ENCODE data around the gene ADGRF5.

ADGRF5 gene

GRCh38 chr6:46927066-46927465 is 5.3 kb upstream of the ADGRF5 start:
- no peak for DNase-seq

GRCh38 chr6:46926481-46926880 is 4.7 kb upstream of the ADGRF5 start:
- no peak for DNase-seq

GRCh38 chr6:46925563-46926253 is 4.0 kb upstream of the ADGRF5 start:
- DNase-seq, result no peak

DNA sequence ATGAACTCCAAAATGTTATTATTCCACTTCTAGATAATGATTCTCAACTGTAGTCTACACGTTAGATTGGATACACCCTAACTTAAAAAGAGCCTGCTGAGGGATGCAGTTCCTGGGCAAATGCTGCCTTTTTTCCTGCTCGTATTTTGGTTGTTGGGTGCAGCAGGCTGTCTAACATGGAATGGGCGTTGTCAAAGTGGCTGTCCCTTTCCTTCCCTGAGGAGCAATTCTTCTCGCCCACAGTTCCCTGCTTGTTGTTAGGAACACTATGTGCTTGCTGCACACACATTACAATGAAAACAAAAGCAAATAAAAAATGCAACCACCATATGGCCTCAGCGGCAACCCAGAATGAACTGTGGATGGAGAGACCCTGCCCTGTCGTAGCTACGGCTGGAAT is 1.7 kb upstream of the ADGRF5 start:
- DNase-seq, result no peak

GRCh38 chr6:46921059-46921458 is 679 bp downstream of the ADGRF5 start:
- no peak for DNase-seq

DNA sequence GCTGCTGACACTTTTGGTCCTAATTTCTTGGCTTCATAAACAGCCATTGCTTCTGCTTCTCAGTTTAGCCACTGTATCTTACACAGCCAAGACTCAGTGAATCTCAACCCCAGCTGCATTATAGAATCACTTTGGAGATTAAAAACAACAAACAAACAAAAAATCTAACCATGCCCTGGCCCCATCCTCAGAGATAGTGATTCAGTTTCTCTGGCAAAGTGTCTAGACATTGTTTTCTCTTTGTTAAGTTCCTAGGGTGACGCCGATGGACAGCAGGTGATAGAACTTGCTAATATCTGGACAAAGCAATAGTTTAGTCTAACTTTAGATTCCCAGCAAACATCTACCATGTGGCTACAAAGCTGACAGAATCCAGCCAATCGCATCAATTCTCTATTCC is 2.9 kb downstream of the ADGRF5 start:
- no peak for DNase-seq

GRCh38 chr6:46917002-46917545 is 4.7 kb downstream of the ADGRF5 start:
- DNase-seq, result no peak

- no peak for DNase-seq
Observed at GRCh38 chr6:46915866-46916265, 5.9 kb downstream of the ADGRF5 start.

GRCh38 chr6:46915380-46915779 is 6.4 kb downstream of the ADGRF5 start:
- DNase-seq, result no peak

- DNase-seq, result no peak
Observed at GRCh38 chr6:46914279-46914810, 7.4 kb downstream of the ADGRF5 start.

- DNase-seq, result no peak
Observed at GRCh38 chr6:46909371-46909770, 12.4 kb downstream of the ADGRF5 start.

- no peak for DNase-seq
Observed at GRCh38 chr6:46906776-46907175, 15.0 kb downstream of the ADGRF5 start.

DNA sequence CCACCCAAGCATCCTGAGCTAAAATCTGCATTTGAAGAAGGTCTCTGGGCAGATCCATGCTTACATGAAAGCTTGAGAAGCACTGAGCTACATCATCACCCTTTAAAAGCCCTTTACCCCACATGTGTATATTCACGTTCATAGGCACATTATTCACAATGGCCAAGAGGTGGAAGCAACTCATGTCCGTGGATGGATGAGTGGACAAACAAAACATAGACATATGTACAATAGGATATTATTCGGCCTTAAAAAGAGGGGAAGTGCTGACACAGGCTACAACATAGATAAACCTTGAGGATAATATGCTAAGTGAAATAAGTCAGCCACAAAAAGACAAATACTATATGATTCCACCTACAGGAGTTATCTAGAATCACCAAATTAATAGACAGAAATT is 17.6 kb downstream of the ADGRF5 start:
- no peak for DNase-seq

DNA sequence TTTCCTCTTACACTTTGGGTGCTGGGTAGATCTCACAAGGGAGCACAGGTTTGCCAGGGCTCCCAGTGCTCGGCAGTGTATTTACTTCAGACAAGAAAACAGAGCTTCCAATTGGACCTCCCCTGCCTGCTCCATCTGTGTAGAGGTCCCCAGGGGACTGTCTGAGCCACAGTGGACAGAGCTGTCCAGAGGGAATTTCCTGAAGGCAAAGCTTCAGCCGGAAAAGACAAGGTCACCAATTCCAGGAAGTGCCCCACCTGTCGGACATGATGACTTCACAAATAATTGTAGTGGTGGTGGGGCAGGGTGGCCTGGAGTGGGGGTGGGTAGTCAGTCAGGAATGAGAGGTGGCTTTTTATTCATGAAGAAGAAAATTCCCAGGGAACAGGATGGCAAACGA is 18.6 kb downstream of the ADGRF5 start:
- DNase-seq, result no peak

DNA sequence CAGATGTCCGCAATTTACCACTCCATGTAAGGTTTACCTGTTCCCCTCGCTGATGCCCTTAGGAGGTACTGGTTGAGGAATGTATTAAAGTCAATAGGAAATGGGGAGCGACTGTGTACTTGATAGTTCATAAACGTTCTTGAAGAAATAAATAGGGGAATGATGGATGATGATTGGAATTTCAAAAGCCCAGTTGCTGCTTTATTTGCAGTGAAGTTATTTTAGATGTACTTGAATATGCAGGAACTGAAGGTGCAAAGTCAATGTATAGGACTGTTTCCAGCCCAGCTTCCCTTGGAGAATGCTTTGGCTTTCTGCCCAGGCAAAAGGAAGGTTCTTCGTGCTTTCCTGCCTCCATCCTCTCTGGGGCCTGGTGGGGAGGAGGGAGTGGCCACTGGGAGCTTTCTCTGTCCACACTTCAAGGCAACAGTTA is 19.8 kb downstream of the ADGRF5 start:
- no peak for DNase-seq

DNA sequence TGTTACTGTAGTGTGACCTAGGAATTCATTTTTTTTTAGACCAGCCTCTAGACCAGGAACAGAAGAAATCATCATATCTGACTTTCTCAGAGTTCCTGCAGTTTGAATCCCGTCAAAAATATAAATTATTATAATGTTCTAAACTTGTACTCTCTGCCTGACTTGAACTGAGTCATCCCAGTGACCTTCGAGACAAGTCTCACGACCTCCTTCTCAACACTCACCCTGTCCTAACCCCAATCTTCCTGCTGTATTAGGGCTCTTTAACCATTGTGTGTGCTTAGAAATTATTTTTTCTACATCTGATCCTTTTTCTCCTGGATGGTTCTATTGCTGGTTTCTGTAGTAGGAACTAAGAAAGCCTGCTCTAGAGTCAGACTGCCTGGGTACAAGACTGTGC is 21.5 kb downstream of the ADGRF5 start:
- DNase-seq, result no peak

- no peak for DNase-seq
Observed at GRCh38 chr6:46899659-46900058, 22.1 kb downstream of the ADGRF5 start.

DNA sequence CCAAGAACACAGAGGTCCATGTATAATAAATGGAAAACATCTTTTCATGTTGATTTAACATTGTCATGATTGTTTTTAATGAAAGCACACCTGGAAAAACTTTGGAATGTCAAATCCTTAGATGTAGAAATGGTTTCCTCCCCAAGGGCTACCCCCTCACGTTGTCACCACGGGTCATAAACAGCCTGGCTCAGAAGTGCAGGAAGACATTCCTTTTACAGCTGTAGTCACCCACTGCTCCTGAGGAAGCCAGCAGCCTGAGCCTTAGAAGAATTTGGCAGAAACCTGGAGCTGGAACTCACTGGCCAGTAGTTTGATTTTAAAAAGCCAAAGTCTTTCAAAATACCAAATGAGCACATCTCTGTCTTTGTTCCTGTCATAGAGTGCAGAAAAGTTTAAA is 23.7 kb downstream of the ADGRF5 start:
- DNase-seq, result no peak

DNA sequence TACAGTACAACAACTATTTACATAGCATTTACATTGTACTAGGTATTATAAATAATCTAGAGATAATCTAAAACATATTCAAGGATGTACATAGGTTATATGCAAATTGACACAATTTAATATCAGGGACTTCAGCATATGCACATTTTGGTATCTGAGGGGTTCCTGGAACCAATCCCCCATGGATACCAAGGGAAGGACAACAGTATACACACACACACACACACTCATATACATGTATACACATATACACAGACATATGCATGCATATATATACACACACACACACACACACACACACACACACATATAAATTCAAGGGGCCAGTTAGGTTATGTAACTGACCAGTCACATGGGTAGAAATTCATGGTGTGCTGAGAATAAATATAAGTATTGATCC is 24.9 kb downstream of the ADGRF5 start:
- no peak for DNase-seq

- DNase-seq, result no peak
Observed at GRCh38 chr6:46895930-46896329, 25.8 kb downstream of the ADGRF5 start.

DNA sequence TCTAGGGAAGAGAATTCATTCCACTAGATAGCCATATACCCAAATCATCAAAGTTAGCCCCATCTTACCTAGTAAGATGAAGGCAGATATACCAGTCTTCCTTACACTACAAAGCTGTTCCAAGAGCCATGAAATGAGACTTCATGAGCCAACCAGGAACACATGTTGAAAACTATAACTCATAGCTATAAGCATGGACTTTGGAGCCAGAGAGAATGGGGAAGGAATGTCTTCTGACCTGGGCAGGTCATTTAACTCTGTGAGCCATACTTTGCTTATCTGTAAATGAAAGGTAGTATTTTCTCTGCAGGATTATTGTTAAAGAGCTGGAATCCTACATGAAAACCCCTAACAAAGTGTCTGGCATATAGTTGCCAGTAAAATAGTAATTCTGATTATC is 27.3 kb downstream of the ADGRF5 start:
- DNase-seq, result no peak

- no peak for DNase-seq
Observed at GRCh38 chr6:46893648-46894047, 28.1 kb downstream of the ADGRF5 start.

DNA sequence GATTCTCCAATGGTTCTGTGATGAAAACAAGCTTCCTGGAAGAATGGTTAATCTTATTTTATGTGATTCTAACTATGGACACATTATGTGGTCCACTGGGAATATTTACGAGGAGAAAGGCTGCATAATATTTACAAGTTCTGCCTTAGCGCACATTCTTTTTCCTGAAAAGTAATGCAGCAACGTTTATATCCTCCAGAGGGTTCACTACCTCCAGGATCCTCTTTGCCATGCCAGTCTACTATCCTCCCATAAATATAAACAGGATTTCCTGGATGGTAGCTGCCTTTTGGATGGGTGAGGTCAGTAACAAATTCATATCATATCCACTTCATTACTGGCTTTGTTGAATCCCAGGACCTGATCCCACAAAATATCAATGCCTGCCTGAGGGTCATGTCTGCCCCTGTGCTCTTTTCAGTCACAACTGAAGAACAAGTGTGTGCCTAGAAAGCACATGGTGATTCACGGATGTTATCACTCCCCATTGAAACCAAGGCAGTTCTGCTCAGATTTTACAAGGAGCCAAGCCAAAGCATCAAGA is 30.4 kb downstream of the ADGRF5 start:
- DNase-seq, result no peak

DNA sequence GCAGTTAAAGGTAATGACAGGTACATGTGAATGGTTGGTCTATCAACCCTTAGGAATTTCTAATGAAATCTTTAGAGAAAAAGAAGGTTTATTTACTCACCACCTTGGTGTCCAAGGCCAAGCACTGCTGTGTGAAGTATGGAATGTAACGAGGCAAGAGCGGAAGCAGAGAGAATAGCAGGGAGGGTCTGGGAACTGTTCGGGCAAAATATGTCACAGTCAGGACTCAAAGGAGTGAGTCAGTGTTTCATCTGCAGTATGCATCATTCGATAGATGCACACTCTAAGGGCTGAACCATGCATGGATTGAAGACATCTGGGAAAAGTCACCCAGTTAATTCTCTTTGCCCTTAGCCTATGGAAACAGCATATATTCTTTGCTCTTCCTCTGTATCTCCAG is 33.2 kb downstream of the ADGRF5 start:
- DNase-seq, result no peak

GRCh38 chr6:46888031-46888430 is 33.7 kb downstream of the ADGRF5 start:
- no peak for DNase-seq

Data from NCI-H2107 (cell line).